ENCODE results near the gene PDP2. TPM values are rescaled to one million over a fixed set of nuclear protein-coding genes. Genes with fewer than 3 reads are reported as not detected.

The PDP2 gene
- polyA plus RNA-seq, 1 of the 3 experiments (the other 2 are of a cell fraction), result 4.7 TPM

GRCh38 chr16:66874079-66874775, 6.1 kb upstream of the PDP2 start:
- Histone ChIP-seq H3K4me1 (ENCODE audit: control insufficient read depth in 1 of 2, insufficient read depth in 2 of 2, low read depth in 1 of 2, low read length in 1 of 2) (peaks cover 3 to 5% of the 10 kb centered on the region in 2 experiments; a peak in 3 of 4 replicates), H3K9me2 (no peaks in the 10 kb centered on the region), H3K36me3 (replicated peaks in 1 of 2; ENCODE audit: control insufficient read depth in 1 of 2, insufficient read depth in 2 of 2, low read length in 1 of 2) (no peaks in the 10 kb centered on the region), H2AFZ (ENCODE audit: low read depth) (peak overlapping the region; percentile 57; the same call in 1 of the 2 replicates), H3K9ac (no peak overlapping the region), H4K20me1 (ENCODE audit: insufficient read depth) (no peaks in the 10 kb centered on the region), H3F3A (replicated peaks; ENCODE audit: insufficient read depth) (peaks cover 21% of the 10 kb centered on the region), H3K27me3 (ENCODE audit: insufficient read depth) (no peaks in the 10 kb centered on the region), H3K4me3 (ENCODE audit: low read depth in 2 of 2, low read length in 1 of 2) (no peak overlapping the region), H3K79me2 (ENCODE audit: insufficient read depth) (no peaks in the 10 kb centered on the region), H3K4me2 (no peak overlapping the region), H3K27ac (ENCODE audit: low read depth in 2 of 2, low read length in 1 of 2) (peak overlapping the region in 1 of 2 experiments; percentile 38; a peak in 2 of 4 replicates), H3K9me3 (no peaks in the 10 kb centered on the region)
- ChIA-PET POLR2A (no interaction called here), CTCF (interaction anchor here (0.8 to 4.1 kb wide), 13 partner anchors 12 to 281 kb away, joined by 3 to 25 read pairs (median 6); partner anchors contain the start of gene NAE1)
- no peak for DNase-seq
- WGBS (ENCODE audit: low lambda C conversion rate), result 47% methylated on average over 1 of the region's 1 CpG
- TF ChIP-seq SMC3 (IDR thresholded peaks at IDR 0.05; ENCODE audit: low read depth, low read length), result no peak
- no peak for TF ChIP-seq RCOR1 (IDR thresholded peaks at IDR 0.05; ENCODE audit: low read length)
- TF ChIP-seq CHD2 (IDR thresholded peaks at IDR 0.05; ENCODE audit: low read length, partially characterized antibody), result no peak
- no peak for TF ChIP-seq PBX3 (IDR thresholded peaks at IDR 0.05)
- no peak for TF ChIP-seq NFIC (IDR thresholded peaks at IDR 0.05; ENCODE audit: borderline replicate concordance)
- no peak for TF ChIP-seq CTCF (IDR thresholded peaks at IDR 0.05)
- no peak for TF ChIP-seq RXRA (IDR thresholded peaks at IDR 0.05; ENCODE audit: borderline replicate concordance, low read depth)

GRCh38 chr16:66878067-66878466, 2.2 kb upstream of the PDP2 start:
- H3K4me3 ChIP-seq (ENCODE audit: low read depth in 2 of 2, low read length in 1 of 2), result no peak overlapping the region
- H2AFZ ChIP-seq (ENCODE audit: low read depth), result 0 out of 2 replicates have a peak overlapping the region, but pooled peaks have one; percentile 10
- no peaks in the 10 kb centered on the region for H3K36me3 ChIP-seq (replicated peaks in 1 of 2; ENCODE audit: control insufficient read depth in 1 of 2, insufficient read depth in 2 of 2, low read length in 1 of 2)
- no peaks in the 10 kb centered on the region for H4K20me1 ChIP-seq (ENCODE audit: insufficient read depth)
- 88% methylated on average over 5 of the region's 5 CpGs for WGBS (ENCODE audit: low lambda C conversion rate)
- POLR2A ChIA-PET, result no interaction called here
- no peaks in the 10 kb centered on the region for H3K9me3 ChIP-seq
- H3F3A ChIP-seq (replicated peaks; ENCODE audit: insufficient read depth), result peaks cover 14% of the 10 kb centered on the region
- CTCF ChIA-PET, result interaction anchor here (0.6 to 1.4 kb wide), 3 partner anchors 10 to 84 kb away, joined by 3 to 7 read pairs (median 3); no protein-coding TSS in a partner anchor
- no peak for DNase-seq
- no peaks in the 10 kb centered on the region for H3K27me3 ChIP-seq (ENCODE audit: insufficient read depth)
- no peak overlapping the region for H3K27ac ChIP-seq (ENCODE audit: low read depth in 2 of 2, low read length in 1 of 2)
- H3K9ac ChIP-seq, result no peak overlapping the region
- H3K4me2 ChIP-seq, result no peak overlapping the region
- no peaks in the 10 kb centered on the region for H3K9me2 ChIP-seq
- H3K4me1 ChIP-seq (ENCODE audit: control insufficient read depth in 1 of 2, insufficient read depth in 2 of 2, low read depth in 1 of 2, low read length in 1 of 2), result peaks cover 0 to 7% of the 10 kb centered on the region in 2 experiments; a peak in 2 of 4 replicates
- peaks cover 15% of the 10 kb centered on the region for H3K79me2 ChIP-seq (ENCODE audit: insufficient read depth)
- TF ChIP-seq GABPA (IDR thresholded peaks at IDR 0.05; ENCODE audit: low read depth) (no peak), MEF2A (IDR thresholded peaks at IDR 0.05; ENCODE audit: borderline replicate concordance, low read depth) (no peak), EP300 (IDR thresholded peaks at IDR 0.05; ENCODE audit: borderline replicate concordance in 1 of 2, low read depth in 1 of 2, low read length in 1 of 2) (no peak), GATA2 (CRISPR knock-in tag; IDR thresholded peaks at IDR 0.05) (no peak), PBX3 (IDR thresholded peaks at IDR 0.05) (no peak), CTCF (IDR thresholded peaks at IDR 0.05) (no peak), MXI1 (IDR thresholded peaks at IDR 0.05; ENCODE audit: low read depth, low read length) (no peak), RAD21 (IDR thresholded peaks at IDR 0.05; ENCODE audit: low read length) (no peak), IRF3 (IDR thresholded peaks at IDR 0.05; ENCODE audit: low read depth, low read length) (no peak), RXRA (IDR thresholded peaks at IDR 0.05; ENCODE audit: borderline replicate concordance, low read depth) (no peak), SIN3A (IDR thresholded peaks at IDR 0.05; ENCODE audit: borderline replicate concordance, low read depth, low read length) (no peak)
